PFSK-1 (cell line): ENCODE results near the gene TMEM255A.

Experiments used
- FOXP2 ChIP-seq: optimal IDR thresholded peaks from 2 replicates; pipeline ENCODE3; 2011; ENCODE audit warnings: borderline replicate concordance, control low read depth, inconsistent platforms; ENCODE audit not compliant: insufficient read depth; ENCODE audit errors: extremely low read length, extremely low read depth
- POLR2AphosphoS5 ChIP-seq: IDR thresholded peaks from 2 replicates; pipeline ENCODE4 v1.6.1; 2012; ENCODE audit warnings: low read depth, mild to moderate bottlenecking, control low read depth, low read length, moderate library complexity
- SIN3A ChIP-seq: IDR thresholded peaks from 2 replicates; pipeline ENCODE4 v1.6.1; 2012; ENCODE audit warnings: mild to moderate bottlenecking, low read length, moderate library complexity, borderline replicate concordance; ENCODE audit not compliant: insufficient read depth
- TAF1 ChIP-seq: IDR thresholded peaks from 2 replicates; pipeline ENCODE4 v1.6.1; 2012; ENCODE audit warnings: low read length, control low read depth, borderline replicate concordance; ENCODE audit not compliant: insufficient read depth
- TF ChIP-seq, protein P1 (sequence below), 2 experiments: IDR thresholded peaks; 2 replicates each; pipeline versions ENCODE4 v1.6.1 to v1.8.0; 2011 to 2012; ENCODE audit warnings: low read depth in 2 of 2, low read length in 2 of 2, control low read depth in 1 of 2, inconsistent platforms in 1 of 2, mild to moderate bottlenecking in 1 of 2, moderate library complexity in 1 of 2; ENCODE audit not compliant: insufficient read depth in 1 of 2

TMEM255A gene

DNA sequence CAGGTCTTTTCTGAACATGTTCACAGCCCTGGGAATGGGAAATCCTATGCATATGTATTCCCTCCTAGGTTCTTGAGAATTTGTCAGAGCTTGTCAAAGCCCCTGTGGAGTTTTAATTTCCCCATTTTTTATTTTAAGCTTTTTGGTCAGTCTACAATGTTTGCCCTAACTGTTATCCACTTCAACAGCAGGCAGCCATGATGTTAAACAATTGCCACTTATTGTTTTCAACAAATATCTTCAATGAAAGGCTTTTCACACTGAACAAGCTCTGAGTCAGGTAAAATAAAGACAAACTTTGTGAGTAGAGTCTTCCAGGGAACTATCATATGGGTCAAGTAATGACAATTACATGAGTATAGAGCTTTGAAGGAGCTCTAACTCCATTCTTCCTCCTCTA is 25.6 kb upstream of the TMEM255A start:
- TF ChIP-seq POLR2AphosphoS5 (no peak), FOXP2 (no peak), TAF1 (no peak), SIN3A (no peak)
- TF ChIP-seq, protein P1, sequence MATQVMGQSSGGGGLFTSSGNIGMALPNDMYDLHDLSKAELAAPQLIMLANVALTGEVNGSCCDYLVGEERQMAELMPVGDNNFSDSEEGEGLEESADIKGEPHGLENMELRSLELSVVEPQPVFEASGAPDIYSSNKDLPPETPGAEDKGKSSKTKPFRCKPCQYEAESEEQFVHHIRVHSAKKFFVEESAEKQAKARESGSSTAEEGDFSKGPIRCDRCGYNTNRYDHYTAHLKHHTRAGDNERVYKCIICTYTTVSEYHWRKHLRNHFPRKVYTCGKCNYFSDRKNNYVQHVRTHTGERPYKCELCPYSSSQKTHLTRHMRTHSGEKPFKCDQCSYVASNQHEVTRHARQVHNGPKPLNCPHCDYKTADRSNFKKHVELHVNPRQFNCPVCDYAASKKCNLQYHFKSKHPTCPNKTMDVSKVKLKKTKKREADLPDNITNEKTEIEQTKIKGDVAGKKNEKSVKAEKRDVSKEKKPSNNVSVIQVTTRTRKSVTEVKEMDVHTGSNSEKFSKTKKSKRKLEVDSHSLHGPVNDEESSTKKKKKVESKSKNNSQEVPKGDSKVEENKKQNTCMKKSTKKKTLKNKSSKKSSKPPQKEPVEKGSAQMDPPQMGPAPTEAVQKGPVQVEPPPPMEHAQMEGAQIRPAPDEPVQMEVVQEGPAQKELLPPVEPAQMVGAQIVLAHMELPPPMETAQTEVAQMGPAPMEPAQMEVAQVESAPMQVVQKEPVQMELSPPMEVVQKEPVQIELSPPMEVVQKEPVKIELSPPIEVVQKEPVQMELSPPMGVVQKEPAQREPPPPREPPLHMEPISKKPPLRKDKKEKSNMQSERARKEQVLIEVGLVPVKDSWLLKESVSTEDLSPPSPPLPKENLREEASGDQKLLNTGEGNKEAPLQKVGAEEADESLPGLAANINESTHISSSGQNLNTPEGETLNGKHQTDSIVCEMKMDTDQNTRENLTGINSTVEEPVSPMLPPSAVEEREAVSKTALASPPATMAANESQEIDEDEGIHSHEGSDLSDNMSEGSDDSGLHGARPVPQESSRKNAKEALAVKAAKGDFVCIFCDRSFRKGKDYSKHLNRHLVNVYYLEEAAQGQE (IDR thresholded peaks at IDR 0.05; ENCODE audit: insufficient read depth in 1 of 2, low read depth in 2 of 2, low read length in 2 of 2), result no peak

DNA sequence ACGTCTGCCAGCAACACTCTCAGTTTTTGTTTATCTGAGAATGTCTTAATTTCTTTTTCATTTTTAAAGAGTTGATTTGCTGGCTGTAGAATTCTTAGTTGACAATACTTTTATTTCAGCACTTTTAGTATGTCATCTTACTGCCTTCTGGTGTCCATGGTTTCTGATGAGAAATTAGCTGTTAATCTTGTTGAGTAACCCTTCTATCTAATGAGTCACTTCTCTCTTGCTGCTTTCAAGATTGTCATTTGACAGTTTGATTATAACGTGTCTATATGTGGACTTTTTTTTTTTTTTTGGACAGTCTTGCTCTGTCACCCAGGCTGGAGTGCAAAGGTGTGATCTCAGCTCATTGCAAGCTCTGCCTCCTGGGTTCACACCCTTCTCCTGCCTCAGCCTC is 24.0 kb upstream of the TMEM255A start:
- no peak for TF ChIP-seq TAF1
- no peak for TF ChIP-seq SIN3A
- TF ChIP-seq FOXP2, result no peak
- TF ChIP-seq, protein P1 (IDR thresholded peaks at IDR 0.05; ENCODE audit: insufficient read depth in 1 of 2, low read depth in 2 of 2, low read length in 2 of 2), result no peak
- TF ChIP-seq POLR2AphosphoS5, result no peak

DNA sequence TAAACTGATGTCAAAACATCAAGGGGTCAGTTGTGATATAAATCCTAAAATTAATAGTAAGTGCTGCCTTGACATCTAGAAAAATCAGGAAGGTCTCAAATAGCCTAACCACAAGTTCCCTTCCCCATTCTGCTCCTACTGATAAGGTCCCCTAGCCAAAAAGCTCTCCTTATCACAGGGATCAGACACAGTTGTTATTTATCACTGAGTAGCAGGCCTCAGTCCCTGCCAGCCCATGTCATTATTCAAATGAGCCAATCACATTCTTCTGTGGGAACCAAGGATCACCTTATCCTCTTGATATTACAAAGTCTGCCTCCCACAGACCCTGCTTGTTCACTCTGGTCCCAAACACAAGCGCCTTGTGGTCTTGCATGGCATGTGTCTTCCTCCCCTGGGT is 23.3 kb upstream of the TMEM255A start:
- TF ChIP-seq, protein P1 (IDR thresholded peaks at IDR 0.05; ENCODE audit: insufficient read depth in 1 of 2, low read depth in 2 of 2, low read length in 2 of 2), result no peak
- TF ChIP-seq FOXP2 (no peak), TAF1 (no peak), POLR2AphosphoS5 (no peak), SIN3A (no peak)

DNA sequence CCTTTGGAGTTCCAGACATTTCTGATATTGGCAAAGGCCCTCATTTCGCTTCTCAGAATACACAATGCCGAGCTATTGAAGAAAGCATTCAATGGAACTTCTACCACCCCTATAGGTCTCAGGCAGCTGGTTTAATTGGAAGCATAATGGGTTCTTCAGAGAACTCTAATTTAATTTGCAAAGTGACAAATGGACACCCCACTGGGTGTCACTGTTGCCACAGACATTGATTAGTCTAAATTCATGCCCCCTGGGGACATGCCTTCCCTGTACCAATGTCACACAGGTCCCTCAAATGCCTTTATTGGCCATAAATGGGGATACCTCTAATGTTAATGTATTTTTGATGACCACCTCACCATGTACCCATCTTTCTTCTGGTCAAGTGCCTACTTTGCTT is 22.9 kb upstream of the TMEM255A start:
- no peak for TF ChIP-seq FOXP2
- TF ChIP-seq SIN3A, result no peak
- TF ChIP-seq TAF1, result no peak
- no peak for TF ChIP-seq POLR2AphosphoS5
- TF ChIP-seq, protein P1 (IDR thresholded peaks at IDR 0.05; ENCODE audit: insufficient read depth in 1 of 2, low read depth in 2 of 2, low read length in 2 of 2), result no peak

DNA sequence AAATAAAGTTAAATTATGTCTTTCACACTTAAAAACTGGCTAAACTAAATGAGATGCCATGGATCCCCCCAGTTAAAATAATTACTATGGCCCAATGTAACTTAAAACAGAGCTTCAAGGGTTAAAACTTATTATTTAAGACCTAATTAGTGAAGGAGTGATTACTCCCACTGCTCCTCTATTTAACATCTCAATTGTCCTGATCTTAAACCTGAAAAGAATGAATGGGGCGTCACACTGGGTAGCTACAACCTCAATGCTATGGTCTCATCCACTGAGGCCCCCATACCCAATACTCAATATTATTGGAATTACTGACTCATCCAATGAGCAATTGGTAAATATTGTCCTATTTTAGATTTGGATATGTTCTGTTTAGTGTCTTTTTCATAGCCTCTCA is 21.1 kb upstream of the TMEM255A start:
- TF ChIP-seq POLR2AphosphoS5 (no peak), SIN3A (no peak), TAF1 (no peak), FOXP2 (no peak)
- TF ChIP-seq, protein P1 (IDR thresholded peaks at IDR 0.05; ENCODE audit: insufficient read depth in 1 of 2, low read depth in 2 of 2, low read length in 2 of 2), result no peak
